HCT116 (cell line): ENCODE data around the gene DPP10. TPM values are rescaled to one million over a fixed set of nuclear protein-coding genes. Genes with fewer than 3 reads are reported as not detected.

ENCODE experiments used
- ATAC-seq: fragments of 200-7000 bp; cut with Tn5 transposase; 2 replicates; pipeline ENCODE4 v1.9.1; 2020; ENCODE audit warnings: mild to moderate bottlenecking, moderate library complexity
- BruUV-seq: library from RNA; stranded (reverse); fragments of 400-500 nt; replicated peaks from 2 replicates; lab custom pipeline; 2021; lab: Mats Ljungman, UMichigan
- CTCF ChIA-PET: fragments of 300-600 bp; sonication (Branson Sonifier 250); formaldehyde crosslinking; loops from one replicate; lab custom pipeline; 2021; ENCODE audit warnings: antibody characterized with exemption; lab: Charles Lee
- POLR2A ChIA-PET: fragments of 300-600, 350-600 bp; sonication (Branson Sonifier 250); formaldehyde crosslinking; loops from one replicate; lab custom pipeline; 2021; ENCODE audit warnings: antibody characterized with exemption; lab: Charles Lee
- RAD21 ChIA-PET, 2 experiments: fragments of 300-600 bp; sonication (Branson Sonifier 250); formaldehyde crosslinking; loops; one replicate each; lab custom pipeline; 2023; ENCODE audit warnings: low total read pairs in 2 of 2; ENCODE audit not compliant: uncharacterized antibody in 2 of 2, unreplicated experiment in 2 of 2, low non-redundant PET in 1 of 2; lab: Charles Lee
- DNase-seq: peaks from one replicate; pipeline ENCODE4 v3.0.0-alpha.2; 2010; ENCODE audit warnings: low read depth, low spot score
- H2AFZ ChIP-seq: fragments of 200-600 bp; shearing (Covaris generic), sonication (generic); 2 replicates; pipeline ENCODE4 v1.6.1; 2017; ENCODE audit warnings: low read depth, mixed run types, mixed read lengths, antibody characterized with exemption, low read length; ENCODE audit not compliant: poor library complexity, severe bottlenecking
- H3K27ac ChIP-seq: 2 replicates; pipeline ENCODE4 v1.5.1; 2012; ENCODE audit warnings: low read depth, low read length
- H3K27me3 ChIP-seq: fragments of 200-600 bp; sonication (generic); 2 replicates; pipeline ENCODE4 v1.6.1; 2016; ENCODE audit warnings: mixed run types, low read length, mixed read lengths; ENCODE audit not compliant: insufficient read depth
- H3K36me3 ChIP-seq, 2 experiments: fragments of 200-500 bp in 1 of 2; fragments of 200-600 bp in 1 of 2; sonication (Bioruptor generic) in 1 of 2; sonication (generic) in 1 of 2; 2 replicates each; pipeline versions ENCODE4 v1.5.1 to v1.6.1; 2014 to 2016; ENCODE audit warnings: low read length in 2 of 2, inconsistent platforms in 1 of 2, mixed read lengths in 1 of 2, mixed run types in 1 of 2; ENCODE audit not compliant: insufficient read depth in 2 of 2, control insufficient read depth in 1 of 2
- H3K4me1 ChIP-seq, 2 experiments: fragments of 200-600 bp in 1 of 2; sonication (generic) in 1 of 2; 2 replicates each; pipeline versions ENCODE4 v1.5.1 to v1.6.1; 2012 to 2017; ENCODE audit warnings: low read length in 2 of 2, inconsistent platforms in 1 of 2, mild to moderate bottlenecking in 1 of 2, mixed read lengths in 1 of 2, mixed run types in 1 of 2, moderate library complexity in 1 of 2; ENCODE audit not compliant: insufficient read depth in 2 of 2, control insufficient read depth in 1 of 2
- H3K4me2 ChIP-seq: fragments of 200-600 bp; sonication (generic); 2 replicates; pipeline ENCODE4 v1.6.1; 2017; ENCODE audit warnings: mixed run types, low read length, mixed read lengths
- H3K4me3 ChIP-seq, 2 experiments: fragments of 200-600 bp in 1 of 2; sonication (generic) in 1 of 2; replicated peaks in 1 of 2; 2 replicates each; pipeline ENCODE4 v1.5.1; 2011 to 2016; ENCODE audit warnings: low read length in 2 of 2, control low read depth in 1 of 2, low read depth in 1 of 2, mild to moderate bottlenecking in 1 of 2, mixed read lengths in 1 of 2, mixed run types in 1 of 2
- H3K79me2 ChIP-seq: fragments of 200-600 bp; sonication (generic); 2 replicates; pipeline ENCODE4 v1.6.1; 2017; ENCODE audit warnings: mild to moderate bottlenecking, mixed run types, low read length, moderate library complexity, mixed read lengths; ENCODE audit not compliant: insufficient read depth
- H3K9ac ChIP-seq: fragments of 200-600 bp; sonication (generic); 2 replicates; pipeline ENCODE4 v1.6.1; 2016; ENCODE audit warnings: low read length, mixed read lengths
- H3K9me2 ChIP-seq: fragments of 200-600 bp; sonication (generic), shearing (Covaris generic); 2 replicates; pipeline ENCODE4 v1.6.1; 2017; ENCODE audit warnings: mixed run types, mild to moderate bottlenecking, moderate library complexity; ENCODE audit not compliant: insufficient read depth
- H3K9me3 ChIP-seq, 2 experiments: fragments of 200-500 bp in 1 of 2; fragments of 200-600 bp in 1 of 2; sonication (Bioruptor generic) in 1 of 2; sonication (generic) in 1 of 2; 2 replicates each; pipeline ENCODE4 v1.6.1; 2014 to 2017; ENCODE audit warnings: low read length in 2 of 2, mixed read lengths in 2 of 2, inconsistent platforms in 1 of 2, low read depth in 1 of 2, mild to moderate bottlenecking in 1 of 2, mixed run types in 1 of 2, moderate library complexity in 1 of 2; ENCODE audit not compliant: control insufficient read depth in 1 of 2, insufficient read depth in 1 of 2
- H4K20me1 ChIP-seq: fragments of 200-600 bp; sonication (generic), shearing (Covaris generic); 2 replicates; pipeline ENCODE4 v1.6.1; 2017; ENCODE audit warnings: mixed run types, mild to moderate bottlenecking, moderate library complexity; ENCODE audit not compliant: insufficient read depth
- CBX3 ChIP-seq: IDR thresholded peaks from 2 replicates; pipeline ENCODE4 v1.6.1; 2012; ENCODE audit warnings: low read depth
- ELF1 ChIP-seq: IDR thresholded peaks from 2 replicates; pipeline ENCODE4 v1.6.1; 2012; ENCODE audit warnings: low read depth, borderline replicate concordance
- EZH2 ChIP-seq: fragments of 200-600 bp; sonication (generic); IDR thresholded peaks from 2 replicates; pipeline ENCODE4 v1.6.1; 2017; ENCODE audit warnings: antibody characterized with exemption, mixed run types
- FOSL1 ChIP-seq: IDR thresholded peaks from 2 replicates; pipeline ENCODE4 v1.6.1; 2012; ENCODE audit warnings: low read depth
- JUND ChIP-seq: IDR thresholded peaks from 2 replicates; pipeline ENCODE4 v1.6.1; 2012
- POLR2A ChIP-seq: IDR thresholded peaks from 2 replicates; pipeline ENCODE4 v1.7.0; 2011; ENCODE audit warnings: borderline replicate concordance; ENCODE audit not compliant: insufficient read depth, insufficient read length; ENCODE audit errors: extremely low read depth
- SIN3A ChIP-seq: IDR thresholded peaks from 2 replicates; pipeline ENCODE4 v1.6.1; 2012; ENCODE audit warnings: low read depth
- SRF ChIP-seq: IDR thresholded peaks from 2 replicates; pipeline ENCODE4 v1.6.1; 2012; ENCODE audit warnings: low read depth
- TCF7L2 ChIP-seq: IDR thresholded peaks from 2 replicates; pipeline ENCODE4 v1.7.0; 2011; ENCODE audit warnings: borderline replicate concordance, inconsistent platforms; ENCODE audit not compliant: insufficient read depth, insufficient read length; ENCODE audit errors: extremely low read depth
- ZFX ChIP-seq: fragments of 450-650 bp; IDR thresholded peaks from 2 replicates; pipeline ENCODE4 v1.6.1; 2017
- intact Hi-C: fragments of 100-400 bp; cut with micrococcal nuclease; formaldehyde crosslinking; loops from 2 replicates; pipeline ENCODE4 v1.10.0; 2022
- total RNA-seq: library from RNA; stranded (reverse); gene quantifications from one replicate; pipeline ENCODE4 v1.2.1, GENCODE V29; 2021; ENCODE audit not compliant: unreplicated experiment
- TF ChIP-seq, protein P1 (sequence below): IDR thresholded peaks from 2 replicates; pipeline ENCODE4 v1.6.1; 2012
- TF ChIP-seq, protein P2 (sequence below): IDR thresholded peaks from 2 replicates; pipeline ENCODE4 v1.6.1; 2012
- TF ChIP-seq, protein P3 (sequence below): IDR thresholded peaks from 2 replicates; pipeline ENCODE4 v1.6.1; 2012; ENCODE audit warnings: low read depth
- TF ChIP-seq, protein P4 (sequence below): IDR thresholded peaks from 2 replicates; pipeline ENCODE4 v1.6.1; 2011; ENCODE audit warnings: mild to moderate bottlenecking, low read length, moderate library complexity; ENCODE audit not compliant: insufficient replicate concordance; ENCODE audit errors: extremely low read depth

DPP10 gene
- total RNA-seq, 1 experiment from 2014 or later, result not detected

DNA sequence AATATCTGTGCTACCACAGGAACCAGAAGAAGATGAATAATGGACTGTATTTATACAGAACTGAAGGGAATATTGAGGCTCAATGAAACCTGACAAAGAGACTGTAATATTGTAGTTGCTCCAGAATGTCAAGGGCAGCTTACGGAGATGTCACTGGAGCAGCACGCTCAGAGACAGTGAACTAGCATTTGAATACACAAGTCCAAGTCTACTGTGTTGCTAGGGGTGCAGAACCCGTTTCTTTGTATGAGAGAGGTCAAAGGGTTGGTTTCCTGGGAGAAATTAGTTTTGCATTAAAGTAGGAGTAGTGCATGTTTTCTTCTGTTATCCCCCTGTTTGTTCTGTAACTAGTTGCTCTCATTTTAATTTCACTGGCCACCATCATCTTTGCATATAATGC lies 1399.9 kb downstream of the DPP10 start:
- Histone ChIP-seq H3K4me3 (no peak overlapping the region), H2AFZ (no peak overlapping the region), H3K9ac (no peak overlapping the region), H3K79me2 (no peaks in the 10 kb centered on the region), H3K27me3 (no peaks in the 10 kb centered on the region), H3K4me2 (no peak overlapping the region), H3K9me3 (peaks cover 4 to 12% of the 10 kb centered on the region in 2 experiments; a peak in 2 of 4 replicates), H4K20me1 (no peaks in the 10 kb centered on the region), H3K36me3 (no peaks in the 10 kb centered on the region), H3K27ac (no peak overlapping the region), H3K4me1 (no peaks in the 10 kb centered on the region)
- intact Hi-C loops, result no loop called here
- ChIA-PET POLR2A (no interaction called here), CTCF (no interaction called here), RAD21 (no interaction called here)
- ATAC-seq, result no peak
- no peak for DNase-seq
- TF ChIP-seq TCF7L2 (no peak), ZFX (no peak), CBX3 (no peak), SRF (no peak), FOSL1 (no peak)
- TF ChIP-seq, protein P1, sequence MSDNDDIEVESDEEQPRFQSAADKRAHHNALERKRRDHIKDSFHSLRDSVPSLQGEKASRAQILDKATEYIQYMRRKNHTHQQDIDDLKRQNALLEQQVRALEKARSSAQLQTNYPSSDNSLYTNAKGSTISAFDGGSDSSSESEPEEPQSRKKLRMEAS, result no peak
- TF ChIP-seq, protein P2, sequence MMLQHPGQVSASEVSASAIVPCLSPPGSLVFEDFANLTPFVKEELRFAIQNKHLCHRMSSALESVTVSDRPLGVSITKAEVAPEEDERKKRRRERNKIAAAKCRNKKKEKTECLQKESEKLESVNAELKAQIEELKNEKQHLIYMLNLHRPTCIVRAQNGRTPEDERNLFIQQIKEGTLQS, result no peak
- TF ChIP-seq, all 23 proteins: peak for 0
- BruUV-seq, result no TSS peak
- H3K9me2 ChIP-seq, result no peaks in the 10 kb centered on the region

DNA sequence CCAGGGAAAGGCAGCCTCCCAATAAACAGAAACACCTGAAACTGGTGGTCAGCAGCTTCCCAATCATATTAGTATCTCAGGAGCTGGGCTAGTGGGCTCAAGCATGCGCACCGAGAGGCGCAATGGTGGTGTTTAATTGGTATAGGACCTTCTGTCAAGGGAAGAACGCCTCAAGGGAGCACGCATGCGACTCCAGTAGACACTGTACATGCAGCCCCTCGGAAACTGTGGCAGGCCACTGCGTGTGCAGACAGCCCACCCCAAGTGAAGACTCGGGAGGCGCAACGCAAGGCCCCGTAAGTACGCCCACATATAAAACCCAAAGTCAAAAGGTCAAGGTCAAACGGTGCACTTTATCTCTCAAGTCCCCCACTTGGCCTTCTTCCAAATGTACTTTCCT lies 1405.8 kb downstream of the DPP10 start:
- peaks cover 4 to 17% of the 10 kb centered on the region in 2 experiments; a peak in 2 of 4 replicates for H3K9me3 ChIP-seq
- ChIA-PET CTCF (no interaction called here), POLR2A (no interaction called here), RAD21 (no interaction called here)
- no peak overlapping the region for H3K4me2 ChIP-seq
- H3K36me3 ChIP-seq, result no peaks in the 10 kb centered on the region
- no peaks in the 10 kb centered on the region for H3K79me2 ChIP-seq
- H3K4me3 ChIP-seq, result no peak overlapping the region
- ATAC-seq (no peak), DNase-seq (no peak)
- no peak overlapping the region for H3K9ac ChIP-seq
- no peak overlapping the region for H3K27ac ChIP-seq
- H4K20me1 ChIP-seq, result no peaks in the 10 kb centered on the region
- no peaks in the 10 kb centered on the region for H3K27me3 ChIP-seq
- intact Hi-C loops, result no loop called here
- no peaks in the 10 kb centered on the region for H3K4me1 ChIP-seq
- H3K9me2 ChIP-seq, result no peaks in the 10 kb centered on the region
- no peak overlapping the region for H2AFZ ChIP-seq
- no TSS peak for BruUV-seq
- TF ChIP-seq ELF1 (no peak), ZFX (no peak), EZH2 (no peak), POLR2A (no peak), JUND (no peak), SIN3A (no peak)
- TF ChIP-seq, protein P1, result no peak
- TF ChIP-seq, protein P3, sequence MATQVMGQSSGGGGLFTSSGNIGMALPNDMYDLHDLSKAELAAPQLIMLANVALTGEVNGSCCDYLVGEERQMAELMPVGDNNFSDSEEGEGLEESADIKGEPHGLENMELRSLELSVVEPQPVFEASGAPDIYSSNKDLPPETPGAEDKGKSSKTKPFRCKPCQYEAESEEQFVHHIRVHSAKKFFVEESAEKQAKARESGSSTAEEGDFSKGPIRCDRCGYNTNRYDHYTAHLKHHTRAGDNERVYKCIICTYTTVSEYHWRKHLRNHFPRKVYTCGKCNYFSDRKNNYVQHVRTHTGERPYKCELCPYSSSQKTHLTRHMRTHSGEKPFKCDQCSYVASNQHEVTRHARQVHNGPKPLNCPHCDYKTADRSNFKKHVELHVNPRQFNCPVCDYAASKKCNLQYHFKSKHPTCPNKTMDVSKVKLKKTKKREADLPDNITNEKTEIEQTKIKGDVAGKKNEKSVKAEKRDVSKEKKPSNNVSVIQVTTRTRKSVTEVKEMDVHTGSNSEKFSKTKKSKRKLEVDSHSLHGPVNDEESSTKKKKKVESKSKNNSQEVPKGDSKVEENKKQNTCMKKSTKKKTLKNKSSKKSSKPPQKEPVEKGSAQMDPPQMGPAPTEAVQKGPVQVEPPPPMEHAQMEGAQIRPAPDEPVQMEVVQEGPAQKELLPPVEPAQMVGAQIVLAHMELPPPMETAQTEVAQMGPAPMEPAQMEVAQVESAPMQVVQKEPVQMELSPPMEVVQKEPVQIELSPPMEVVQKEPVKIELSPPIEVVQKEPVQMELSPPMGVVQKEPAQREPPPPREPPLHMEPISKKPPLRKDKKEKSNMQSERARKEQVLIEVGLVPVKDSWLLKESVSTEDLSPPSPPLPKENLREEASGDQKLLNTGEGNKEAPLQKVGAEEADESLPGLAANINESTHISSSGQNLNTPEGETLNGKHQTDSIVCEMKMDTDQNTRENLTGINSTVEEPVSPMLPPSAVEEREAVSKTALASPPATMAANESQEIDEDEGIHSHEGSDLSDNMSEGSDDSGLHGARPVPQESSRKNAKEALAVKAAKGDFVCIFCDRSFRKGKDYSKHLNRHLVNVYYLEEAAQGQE, result no peak
- TF ChIP-seq, protein P2, result no peak
- TF ChIP-seq, protein P4, sequence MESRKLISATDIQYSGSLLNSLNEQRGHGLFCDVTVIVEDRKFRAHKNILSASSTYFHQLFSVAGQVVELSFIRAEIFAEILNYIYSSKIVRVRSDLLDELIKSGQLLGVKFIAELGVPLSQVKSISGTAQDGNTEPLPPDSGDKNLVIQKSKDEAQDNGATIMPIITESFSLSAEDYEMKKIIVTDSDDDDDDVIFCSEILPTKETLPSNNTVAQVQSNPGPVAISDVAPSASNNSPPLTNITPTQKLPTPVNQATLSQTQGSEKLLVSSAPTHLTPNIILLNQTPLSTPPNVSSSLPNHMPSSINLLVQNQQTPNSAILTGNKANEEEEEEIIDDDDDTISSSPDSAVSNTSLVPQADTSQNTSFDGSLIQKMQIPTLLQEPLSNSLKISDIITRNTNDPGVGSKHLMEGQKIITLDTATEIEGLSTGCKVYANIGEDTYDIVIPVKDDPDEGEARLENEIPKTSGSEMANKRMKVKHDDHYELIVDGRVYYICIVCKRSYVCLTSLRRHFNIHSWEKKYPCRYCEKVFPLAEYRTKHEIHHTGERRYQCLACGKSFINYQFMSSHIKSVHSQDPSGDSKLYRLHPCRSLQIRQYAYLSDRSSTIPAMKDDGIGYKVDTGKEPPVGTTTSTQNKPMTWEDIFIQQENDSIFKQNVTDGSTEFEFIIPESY, result no peak
